Endothelial cell of umbilical vein (primary cell): ENCODE results near the gene POLD3. TPM values are rescaled to one million over a fixed set of nuclear protein-coding genes. Genes with fewer than 3 reads are reported as not detected.

Source experiments
- BruUV-seq: library from RNA; stranded (reverse); fragments of 400-500 nt; replicated peaks from 2 replicates; lab custom pipeline; 2021; lab: Mats Ljungman, UMichigan
- CTCF ChIA-PET: fragments of 300-600, 350-600 bp; sonication (Branson Sonifier 250); formaldehyde crosslinking; loops from one replicate; lab custom pipeline; 2021; ENCODE audit warnings: antibody characterized with exemption, inconsistent platforms; lab: Charles Lee
- POLR2A ChIA-PET: fragments of 300-600, 350-600 bp; sonication (Branson Sonifier 250); formaldehyde crosslinking; loops from one replicate; lab custom pipeline; 2021; ENCODE audit warnings: antibody characterized with exemption, inconsistent platforms; lab: Charles Lee
- DNase-seq: peaks from one replicate; pipeline ENCODE4 v3.0.0-alpha.2; 2011; ENCODE audit warnings: low read depth, low spot score
- FAIRE-seq: peaks from 2 replicates; lab custom pipeline; 2011; peaks lifted over from hg19 to GRCh38; lab: Jason Lieb, UNC
- H2AFZ ChIP-seq: 2 replicates; pipeline ENCODE4 v1.6.0; 2012; ENCODE audit warnings: low read depth, low read length, control low read depth, inconsistent platforms
- H3K27ac ChIP-seq: 2 replicates; pipeline ENCODE4 v1.5.1; 2011; ENCODE audit warnings: low read depth, mild to moderate bottlenecking, control low read depth, low read length, moderate library complexity; ENCODE audit not compliant: insufficient read depth
- H3K27me3 ChIP-seq, 2 experiments: 2 replicates each; pipeline versions ENCODE4 v1.6.0 to v1.6.1; 2011; ENCODE audit warnings: low read length in 2 of 2, mixed read lengths in 1 of 2; ENCODE audit not compliant: control insufficient read depth in 2 of 2, insufficient read depth in 2 of 2
- H3K36me3 ChIP-seq, 2 experiments: 2 replicates in 1 of 2; 3 replicates in 1 of 2; pipeline ENCODE4 v1.5.1; 2011; ENCODE audit warnings: low read length in 2 of 2, mild to moderate bottlenecking in 1 of 2, moderate library complexity in 1 of 2; ENCODE audit not compliant: control insufficient read depth in 2 of 2, insufficient read depth in 2 of 2; ENCODE audit errors: extremely low read depth in 1 of 2
- H3K4me1 ChIP-seq: 3 replicates; pipeline ENCODE4 v1.5.1; 2011; ENCODE audit warnings: mild to moderate bottlenecking, low read length; ENCODE audit not compliant: control insufficient read depth, insufficient read depth; ENCODE audit errors: extremely low read depth
- H3K4me2 ChIP-seq: 2 replicates; pipeline ENCODE4 v1.6.1; 2011; ENCODE audit warnings: low read length, control low read depth, mixed read lengths; ENCODE audit not compliant: insufficient read depth
- H3K4me3 ChIP-seq, 3 experiments: fragments of 200-600 bp in 1 of 3; sonication (generic), shearing (Covaris generic) in 1 of 3; replicated peaks in 1 of 3; 2 replicates each; pipeline ENCODE4 v1.5.1; 2011 to 2016; ENCODE audit warnings: control low read depth in 3 of 3, low read length in 3 of 3, mild to moderate bottlenecking in 2 of 3, inconsistent platforms in 1 of 3, low read depth in 1 of 3, moderate library complexity in 1 of 3; ENCODE audit not compliant: insufficient read depth in 1 of 3
- H3K79me2 ChIP-seq: 2 replicates; pipeline ENCODE4 v1.6.0; 2012; ENCODE audit warnings: low read length, inconsistent platforms; ENCODE audit not compliant: control insufficient read depth, insufficient read depth
- H3K9ac ChIP-seq: replicated peaks from 2 replicates; pipeline ENCODE3; 2011; ENCODE audit warnings: low read length, control low read depth; ENCODE audit not compliant: insufficient read depth; ENCODE audit errors: extremely low read depth
- H3K9me1 ChIP-seq: replicated peaks from 3 replicates; pipeline ENCODE4 v1.6.0; 2011; ENCODE audit warnings: mild to moderate bottlenecking, low read length; ENCODE audit not compliant: control insufficient read depth, insufficient read depth; ENCODE audit errors: extremely low read depth
- H3K9me3 ChIP-seq: replicated peaks from 2 replicates; pipeline ENCODE4 v1.5.1; 2012; ENCODE audit warnings: low read length, inconsistent platforms; ENCODE audit not compliant: control insufficient read depth, insufficient read depth
- H4K20me1 ChIP-seq: replicated peaks from 2 replicates; pipeline ENCODE3; 2011; ENCODE audit warnings: mild to moderate bottlenecking, low read length; ENCODE audit not compliant: control insufficient read depth, insufficient read depth; ENCODE audit errors: extremely low read depth
- CTCF ChIP-seq, 2 donors: IDR thresholded peaks; 1 replicate in 1 of 2; 2 replicates in 1 of 2; pipeline ENCODE4 v1.5.1; 2011; ENCODE audit warnings: low read length in 2 of 2, mild to moderate bottlenecking in 2 of 2, moderate library complexity in 2 of 2, control low read depth in 1 of 2, inconsistent platforms in 1 of 2, low read depth in 1 of 2; ENCODE audit not compliant: insufficient read depth in 1 of 2; ENCODE audit errors: extremely low read depth in 1 of 2
- EZH2 ChIP-seq: IDR thresholded peaks from 2 replicates; pipeline ENCODE4 v1.6.1; 2012; ENCODE audit warnings: borderline replicate concordance, low read depth, mild to moderate bottlenecking, moderate library complexity, low read length, inconsistent platforms; ENCODE audit not compliant: severe bottlenecking
- FOS ChIP-seq: IDR thresholded peaks from 2 replicates; pipeline ENCODE4 v1.6.1; 2011; ENCODE audit warnings: mild to moderate bottlenecking, low read length, moderate library complexity, borderline replicate concordance; ENCODE audit not compliant: insufficient read depth
- GATA2 ChIP-seq: IDR thresholded peaks from 2 replicates; pipeline ENCODE4 v1.7.0; 2011; ENCODE audit warnings: low read depth, mild to moderate bottlenecking, moderate library complexity, mixed read lengths, low read length; ENCODE audit not compliant: insufficient read length, insufficient read depth
- JUN ChIP-seq: IDR thresholded peaks from 2 replicates; pipeline ENCODE4 v1.6.1; 2011; ENCODE audit warnings: borderline replicate concordance, low read depth; ENCODE audit not compliant: insufficient read length, insufficient read depth
- MAX ChIP-seq: IDR thresholded peaks from 2 replicates; pipeline ENCODE4 v1.6.1; 2011; ENCODE audit not compliant: insufficient read depth, insufficient read length
- MYC ChIP-seq: IDR thresholded peaks from one replicate; pipeline ENCODE4 v1.6.1; 2011; ENCODE audit warnings: mild to moderate bottlenecking, low read depth, low read length
- POLR2A ChIP-seq: IDR thresholded peaks from 2 replicates; pipeline ENCODE4 v1.6.1; 2012; ENCODE audit warnings: low read depth, mild to moderate bottlenecking, control low read depth, low read length
- POLR2AphosphoS5 ChIP-seq: IDR thresholded peaks from 2 replicates; pipeline ENCODE4 v1.6.1; 2012; ENCODE audit warnings: low read depth, mild to moderate bottlenecking, control low read depth, low read length, moderate library complexity; ENCODE audit not compliant: insufficient read depth
- dilution Hi-C: fragments of 300-500 bp; cut with MboI; formaldehyde crosslinking; loops from one replicate; pipeline ENCODE4 v1.15.0; 2019; ENCODE audit warnings: low sequenced_read_pairs; ENCODE audit not compliant: extremely low pct_ligation_motif_present
- intact Hi-C: fragments of 100-400 bp; cut with micrococcal nuclease; formaldehyde crosslinking; loops from one replicate; pipeline ENCODE4 v1.10.0; 2022
- polyA plus RNA-seq, 4 experiments: library from polyadenylated mRNA; depleted of rRNA in 3 of 4; stranded (reverse) in 3 of 4; unstranded in 1 of 4; fragments of >200 nt; gene quantifications; 2 replicates each; pipeline versions ENCODE4 v1.2.1 to v1.2.3, GENCODE V29; 2011 to 2012; ENCODE audit warnings: missing spikeins in 1 of 4
- total RNA-seq: library from RNA; stranded (reverse); gene quantifications from 2 replicates; pipeline ENCODE4 v1.2.3, GENCODE V29; 2021

Gene POLD3
- total and polyA plus RNA-seq, 2 donors (not counting 3 experiments of a cell fraction or from before 2014, with no cell fraction given), result 8.9 to 25.2 TPM

GRCh38 chr11:74568028-74568427 lies 24.4 kb upstream of the POLD3 start:
- dilution Hi-C loops, result no loop called here
- peaks cover 2 to 5% of the 10 kb centered on the region in 2 experiments for H3K27me3 ChIP-seq
- BruUV-seq, result no TSS peak
- TF ChIP-seq JUN, result no peak
- TF ChIP-seq EZH2, result no peak
- no peak for TF ChIP-seq POLR2A
- no peak for TF ChIP-seq POLR2AphosphoS5
- TF ChIP-seq FOS, result no peak
- TF ChIP-seq CTCF (IDR thresholded peaks at IDR 0.05; ENCODE audit: extremely low read depth in 1 of 2, insufficient read depth in 1 of 2, low read depth in 1 of 2, low read length in 2 of 2), result no peak
- TF ChIP-seq GATA2, result no peak
- TF ChIP-seq MYC, result no peak
- TF ChIP-seq MAX, result no peak
- no peak for FAIRE-seq
- intact Hi-C loops, result no loop called here
- no peak overlapping the region for H3K4me2 ChIP-seq
- DNase-seq, result no peak
- no peaks in the 10 kb centered on the region for H4K20me1 ChIP-seq
- CTCF ChIA-PET, result interaction anchor here (1.6 to 16.3 kb wide), 3 partner anchors 9 to 313 kb away, joined by 5 to 595 read pairs (median 15); no protein-coding TSS in a partner anchor
- no peak overlapping the region for H3K9ac ChIP-seq
- H3K36me3 ChIP-seq, result no peaks in the 10 kb centered on the region
- no peak overlapping the region for H2AFZ ChIP-seq
- no peaks in the 10 kb centered on the region for H3K4me1 ChIP-seq
- H3K27ac ChIP-seq, result no peak overlapping the region
- POLR2A ChIA-PET, result no interaction called here
- H3K9me1 ChIP-seq, result no peaks in the 10 kb centered on the region
- no peak overlapping the region for H3K4me3 ChIP-seq
- H3K9me3 ChIP-seq, result no peaks in the 10 kb centered on the region
- H3K79me2 ChIP-seq, result no peaks in the 10 kb centered on the region
